SK-N-MC (cell line): ENCODE data around the gene VWA8.
"Not testable (repeated sequence)": the region's sequence is repeated elsewhere in the genome, so short reads cannot be mapped to it uniquely, and the experiment has no call there.

ENCODE experiments used
- DNase-seq: peaks from one replicate; pipeline ENCODE4 v3.0.0-alpha.2; 2011; ENCODE audit warnings: low read depth, low spot score
- H3K27ac ChIP-seq: fragments of 200-600 bp; sonication (generic); 2 replicates; pipeline ENCODE4 v1.5.1; 2016; ENCODE audit warnings: mixed run types
- H3K36me3 ChIP-seq: fragments of 200-600 bp; sonication (generic); 2 replicates; pipeline ENCODE4 v1.6.1; 2017; ENCODE audit warnings: antibody characterized with exemption, low read length, mixed read lengths; ENCODE audit not compliant: insufficient read depth
- H3K4me3 ChIP-seq: fragments of 200-600 bp; sonication (generic); 2 replicates; pipeline ENCODE4 v1.5.1; 2016
- H3K9ac ChIP-seq: fragments of 200-600 bp; sonication (generic); 2 replicates; pipeline ENCODE4 v1.8.0; 2017; ENCODE audit warnings: mixed run types, mixed read lengths; ENCODE audit not compliant: insufficient read length
- H3K9me3 ChIP-seq: fragments of 200-600 bp; sonication (generic); 2 replicates; pipeline ENCODE4 v1.6.1; 2017; ENCODE audit warnings: low read depth, mild to moderate bottlenecking, antibody characterized with exemption, low read length, moderate library complexity, mixed read lengths
- EZH2 ChIP-seq: fragments of 200-600 bp; sonication (generic); IDR thresholded peaks from one replicate; pipeline ENCODE4 v1.6.1; 2017; ENCODE audit warnings: antibody characterized with exemption
- FOXP2 ChIP-seq: optimal IDR thresholded peaks from 2 replicates; pipeline ENCODE3; 2011; ENCODE audit warnings: mild to moderate bottlenecking, moderate library complexity; ENCODE audit not compliant: insufficient read depth; ENCODE audit errors: extremely low read length, control extremely low read depth
- POLR2AphosphoS5 ChIP-seq: IDR thresholded peaks from 2 replicates; pipeline ENCODE4 v1.6.1; 2012; ENCODE audit warnings: mild to moderate bottlenecking, low read depth, low read length, borderline replicate concordance

Gene VWA8

GRCh38 chr13:41548031-41548430 is 412.9 kb downstream of the VWA8 start:
- H3K4me3 ChIP-seq, result no peak overlapping the region
- no peaks in the 10 kb centered on the region for H3K36me3 ChIP-seq
- H3K9ac ChIP-seq, result no peak overlapping the region
- TF ChIP-seq POLR2AphosphoS5 (no peak), EZH2 (no peak), FOXP2 (no peak)
- H3K9me3 ChIP-seq, result no peaks in the 10 kb centered on the region
- no peak for DNase-seq
- H3K27ac ChIP-seq, result no peak overlapping the region

GRCh38 chr13:41547251-41548000 is 413.5 kb downstream of the VWA8 start:
- H3K27ac ChIP-seq, result no peak overlapping the region

GRCh38 chr13:41546372-41547190 is 414.3 kb downstream of the VWA8 start:
- H3K9ac ChIP-seq, result no peak overlapping the region
- no peak for DNase-seq
- no peaks in the 10 kb centered on the region for H3K36me3 ChIP-seq
- TF ChIP-seq POLR2AphosphoS5 (no peak), FOXP2 (no peak), EZH2 (no peak)
- no peak overlapping the region for H3K27ac ChIP-seq
- H3K9me3 ChIP-seq, result no peaks in the 10 kb centered on the region
- H3K4me3 ChIP-seq, result no peak overlapping the region

More at GRCh38 chr13:41547251-41548000, 413.5 kb downstream of the VWA8 start:
- H3K36me3 ChIP-seq, result no peaks in the 10 kb centered on the region
- DNase-seq, result no peak
- H3K4me3 ChIP-seq, result no peak overlapping the region
- H3K9me3 ChIP-seq, result no peaks in the 10 kb centered on the region
- TF ChIP-seq EZH2, result no peak
- TF ChIP-seq POLR2AphosphoS5, result no peak
- no peak overlapping the region for H3K9ac ChIP-seq

- H3K36me3 ChIP-seq, result no peaks in the 10 kb centered on the region
- no peak for DNase-seq
- H3K9ac ChIP-seq, result no peak overlapping the region
- no peak overlapping the region for H3K4me3 ChIP-seq
- no peak for TF ChIP-seq EZH2
- TF ChIP-seq POLR2AphosphoS5, result no peak
- no peak for TF ChIP-seq FOXP2
- H3K9me3 ChIP-seq, result no peaks in the 10 kb centered on the region
- no peak overlapping the region for H3K27ac ChIP-seq
These were observed 415.5 kb downstream of the VWA8 start for GRCh38 chr13:41545432-41545707.

GRCh38 chr13:41543664-41544300 is 417.1 kb downstream of the VWA8 start:
- no peak for DNase-seq
- H3K27ac ChIP-seq, result no peak overlapping the region
- H3K9ac ChIP-seq, result no peak overlapping the region
- H3K4me3 ChIP-seq, result no peak overlapping the region
- H3K9me3 ChIP-seq, result no peaks in the 10 kb centered on the region
- TF ChIP-seq FOXP2, result no peak
- no peak for TF ChIP-seq POLR2AphosphoS5
- no peak for TF ChIP-seq EZH2
- no peaks in the 10 kb centered on the region for H3K36me3 ChIP-seq

GRCh38 chr13:41542799-41543198 is 418.1 kb downstream of the VWA8 start:
- not testable (repeated sequence) for H3K9me3 ChIP-seq, DNase-seq, H3K27ac ChIP-seq, H3K4me3 ChIP-seq, H3K36me3 ChIP-seq, H3K9ac ChIP-seq

- H3K9me3 ChIP-seq, result no peaks in the 10 kb centered on the region
- no peak for DNase-seq
These were observed 418.6 kb downstream of the VWA8 start for GRCh38 chr13:41542281-41542680.

GRCh38 chr13:41541142-41541938 is 419.6 kb downstream of the VWA8 start:
- H3K27ac ChIP-seq, result no peak overlapping the region
- no peaks in the 10 kb centered on the region for H3K36me3 ChIP-seq
- no peak for TF ChIP-seq POLR2AphosphoS5
- no peak for TF ChIP-seq FOXP2
- TF ChIP-seq EZH2, result no peak
- no peak overlapping the region for H3K4me3 ChIP-seq
- DNase-seq, result no peak
- no peak overlapping the region for H3K9ac ChIP-seq
- no peaks in the 10 kb centered on the region for H3K9me3 ChIP-seq

More at GRCh38 chr13:41542281-41542680, 418.6 kb downstream of the VWA8 start:
- H3K4me3 ChIP-seq, result no peak overlapping the region
- no peak overlapping the region for H3K27ac ChIP-seq
- H3K9ac ChIP-seq, result no peak overlapping the region
- TF ChIP-seq EZH2 (no peak), FOXP2 (no peak), POLR2AphosphoS5 (no peak)
- H3K36me3 ChIP-seq, result no peaks in the 10 kb centered on the region

- not testable (repeated sequence) for H3K9ac ChIP-seq, H3K36me3 ChIP-seq, H3K27ac ChIP-seq, H3K4me3 ChIP-seq, DNase-seq, H3K9me3 ChIP-seq
These were observed 420.7 kb downstream of the VWA8 start for GRCh38 chr13:41540240-41540639.
